Activated CD8-positive, alpha-beta T cell treated with anti-CD3 and anti-CD28 coated beads, Interleukin-2, amount 10 ng/mL, durations not matched to agents 7 days and 5 days (primary cell): ENCODE data around the gene SIAH1. TPM values are rescaled to one million over a fixed set of nuclear protein-coding genes. Genes with fewer than 3 reads are reported as not detected.
"Not testable (repeated sequence)": the region's sequence is repeated elsewhere in the genome, so short reads cannot be mapped to it uniquely, and the experiment has no call there.

Source experiments
- ATAC-seq: fragments of 150-1000 bp; cut with Tn5 transposase; one replicate; pipeline ENCODE4 v1.10.0; 2021; ENCODE audit warnings: moderate library complexity
- CTCF ChIA-PET: fragments of 350-600 bp; sonication (Branson Sonifier 250); formaldehyde crosslinking; loops from one replicate; lab custom pipeline; 2021; ENCODE audit warnings: antibody characterized with exemption; lab: Charles Lee
- POLR2A ChIA-PET: fragments of 350-600 bp; sonication (Branson Sonifier 250); formaldehyde crosslinking; loops from one replicate; lab custom pipeline; 2021; ENCODE audit warnings: antibody characterized with exemption; lab: Charles Lee
- DNase-seq: peaks from one replicate; pipeline ENCODE4 v3.0.0-alpha.2; 2020
- H3K27ac Mint-ChIP-seq: one replicate; pipeline ENCODE4 v1.8.0; 2021; ENCODE audit warnings: mild to moderate bottlenecking, mixed read lengths
- H3K27me3 Mint-ChIP-seq: one replicate; pipeline ENCODE4 v1.8.0; 2021; ENCODE audit warnings: low read depth, mixed read lengths
- H3K36me3 Mint-ChIP-seq: one replicate; pipeline ENCODE4 v1.8.0; 2021; ENCODE audit warnings: low read depth, mixed read lengths
- H3K4me1 Mint-ChIP-seq: one replicate; pipeline ENCODE4 v1.8.0; 2021; ENCODE audit warnings: low read depth, mixed read lengths
- H3K4me3 Mint-ChIP-seq: one replicate; pipeline ENCODE4 v1.8.0; 2021; ENCODE audit warnings: mild to moderate bottlenecking, mixed read lengths
- H3K9me3 Mint-ChIP-seq: one replicate; pipeline ENCODE4 v1.8.0; 2022; ENCODE audit warnings: mixed read lengths; ENCODE audit not compliant: insufficient read depth
- total RNA-seq, 2 experiments: library from RNA; stranded (reverse); gene quantifications; one replicate each; pipeline ENCODE4 v1.2.3, GENCODE V29; 2021

SIAH1 gene
- total RNA-seq, 2 experiments from 2014 or later: 14.9 to 15.6 TPM

- POLR2A ChIA-PET: interaction anchor here (0.6 kb wide), 1 partner anchor 20 kb away, joined by 5 read pairs; no protein-coding TSS in a partner anchor
- H3K9me3 Mint-ChIP-seq: no peaks in the 10 kb centered on the region
- ATAC-seq (no peak), DNase-seq (no peak)
- peaks cover 21% of the 10 kb centered on the region for H3K36me3 Mint-ChIP-seq
- peaks cover 10% of the 10 kb centered on the region for H3K4me1 Mint-ChIP-seq
- no peak overlapping the region for H3K27ac Mint-ChIP-seq
- H3K4me3 Mint-ChIP-seq: no peak overlapping the region
- CTCF ChIA-PET: interaction anchor here (1.0 to 1.9 kb wide), 2 partner anchors 9 to 296 kb away, joined by 4 read pairs; no protein-coding TSS in a partner anchor
- H3K27me3 Mint-ChIP-seq: no peaks in the 10 kb centered on the region
Measured at GRCh38 chr16:48326915-48327314, 58.3 kb downstream of the SIAH1 start.

- Mint-ChIP-seq H3K9me3 (no peaks in the 10 kb centered on the region), H3K27me3 (no peaks in the 10 kb centered on the region), H3K36me3 (peaks cover 17% of the 10 kb centered on the region), H3K27ac (no peak overlapping the region), H3K4me1 (peaks cover 13% of the 10 kb centered on the region), H3K4me3 (no peak overlapping the region)
- ChIA-PET POLR2A (no interaction called here), CTCF (interaction anchor here (1.2 kb wide), 1 partner anchor 306 kb away, joined by 5 read pairs; no protein-coding TSS in a partner anchor)
- no peak for ATAC-seq
- DNase-seq: no peak
Measured at GRCh38 chr16:48323783-48324775, 61.1 kb downstream of the SIAH1 start.

DNA sequence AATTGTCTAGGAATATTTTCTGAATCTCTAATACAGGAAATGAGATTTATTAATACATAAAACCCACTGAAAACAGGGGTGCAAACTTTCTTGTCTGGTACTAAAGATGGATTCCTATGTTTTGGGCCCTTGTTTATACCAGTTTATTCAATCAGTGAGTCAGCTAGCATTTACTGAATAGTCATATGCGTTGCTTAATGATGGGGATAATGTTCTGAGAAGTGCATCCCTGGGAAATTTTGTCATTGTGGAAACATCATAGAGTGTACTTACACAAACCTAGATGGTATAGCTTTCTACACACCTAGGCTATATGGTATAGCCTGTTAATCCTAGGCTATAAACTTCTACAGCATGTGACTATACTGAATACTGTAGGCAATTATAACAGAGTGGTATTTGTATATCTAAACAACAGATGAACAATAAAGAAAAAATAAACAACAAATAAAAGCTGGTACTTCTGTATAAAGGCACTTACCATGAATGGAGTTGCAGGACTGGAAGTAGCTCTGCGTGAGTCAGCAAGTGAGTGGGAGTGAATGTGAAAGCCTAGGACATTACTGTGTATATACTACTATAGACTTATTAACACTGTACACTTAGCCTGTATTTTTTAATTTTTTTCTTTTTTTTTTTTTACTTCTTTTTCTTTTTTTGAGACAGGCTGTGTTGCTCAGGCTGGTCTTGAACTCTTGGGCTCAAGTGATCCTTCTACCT lies 63.7 kb downstream of the SIAH1 start:
- ChIA-PET CTCF (interaction anchor here (1.1 to 2.6 kb wide), 2 partner anchors 44 to 302 kb away, joined by 3 to 8 read pairs; no protein-coding TSS in a partner anchor), POLR2A (no interaction called here)
- H3K27ac Mint-ChIP-seq: no peak overlapping the region
- no peak overlapping the region for H3K4me3 Mint-ChIP-seq
- DNase-seq (no peak), ATAC-seq (no peak)
- no peaks in the 10 kb centered on the region for H3K9me3 Mint-ChIP-seq
- peaks cover 28% of the 10 kb centered on the region for H3K36me3 Mint-ChIP-seq
- H3K27me3 Mint-ChIP-seq: no peaks in the 10 kb centered on the region
- peaks cover 39% of the 10 kb centered on the region for H3K4me1 Mint-ChIP-seq

DNA sequence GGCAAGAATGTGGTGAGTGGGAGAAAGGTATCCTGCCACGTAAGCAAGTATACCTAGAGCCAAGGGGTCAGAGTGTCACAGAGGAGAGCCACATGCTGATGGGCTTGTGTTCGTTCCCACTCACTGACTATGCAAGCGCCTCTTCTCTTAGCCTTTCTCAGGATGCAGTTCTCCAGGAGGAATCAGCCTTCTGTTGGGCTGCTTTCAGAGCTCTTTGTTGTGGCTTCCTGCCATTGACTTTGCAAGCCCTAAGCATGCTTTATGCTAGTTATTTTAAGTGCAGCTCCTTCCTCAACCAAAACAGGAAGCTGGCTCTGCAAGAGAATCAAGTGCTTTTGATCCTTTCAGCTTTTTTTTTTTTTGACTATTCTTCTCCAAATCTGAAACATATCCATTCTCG lies 66.6 kb downstream of the SIAH1 start:
- peaks cover 33% of the 10 kb centered on the region for H3K4me1 Mint-ChIP-seq
- DNase-seq: peak; percentile 61
- ChIA-PET POLR2A (interaction anchor here (0.6 to 0.7 kb wide), 2 partner anchors 137 to 209 kb away, joined by 3 to 8 read pairs; no protein-coding TSS in a partner anchor), CTCF (interaction anchor here (1.2 to 2.8 kb wide), 3 partner anchors 10 to 312 kb away, joined by 3 to 12 read pairs (median 8); no protein-coding TSS in a partner anchor)
- H3K27ac Mint-ChIP-seq: peak overlapping the region; percentile 85
- H3K9me3 Mint-ChIP-seq: peaks cover under 1% of the 10 kb centered on the region
- peak overlapping the region; percentile 56 for H3K4me3 Mint-ChIP-seq
- peaks cover 40% of the 10 kb centered on the region for H3K36me3 Mint-ChIP-seq
- no peaks in the 10 kb centered on the region for H3K27me3 Mint-ChIP-seq
- ATAC-seq: peak; percentile 90

DNA sequence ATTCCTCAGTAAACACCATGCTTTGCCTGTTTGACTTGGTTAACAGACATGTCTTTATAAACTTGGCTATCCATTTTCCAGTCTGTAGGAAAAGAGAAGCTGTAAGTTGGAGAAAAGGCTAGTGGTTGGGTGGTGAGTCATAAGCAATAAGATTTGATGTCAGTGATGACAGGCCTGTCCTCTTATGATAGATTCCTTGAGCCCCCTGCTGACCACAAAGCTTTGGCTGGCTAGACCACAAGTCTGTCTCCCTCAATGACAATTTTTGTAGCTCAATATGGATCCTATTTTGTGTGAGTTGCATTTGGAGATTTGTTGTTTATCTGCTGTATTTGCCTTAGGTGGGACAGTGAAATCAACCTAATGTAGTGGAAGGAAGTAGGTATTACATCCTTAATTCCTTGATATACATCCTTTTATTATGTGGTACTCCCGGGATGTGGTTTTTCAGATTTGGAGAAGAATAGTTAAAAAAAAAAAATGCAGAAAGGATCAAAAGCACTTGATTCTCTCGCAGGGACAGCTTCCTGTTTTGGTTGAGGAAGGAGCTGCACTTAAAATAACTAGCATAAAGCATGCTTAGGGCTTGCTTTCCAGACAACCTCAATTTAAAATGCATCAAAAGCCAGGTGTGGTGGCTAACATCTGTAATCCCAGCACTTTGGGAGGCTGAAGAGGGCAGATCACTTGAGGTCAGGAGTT lies 67.4 kb downstream of the SIAH1 start:
- H3K4me1 Mint-ChIP-seq: peaks cover 33% of the 10 kb centered on the region
- CTCF ChIA-PET: interaction anchor here (0.9 to 2.8 kb wide), 5 partner anchors 8 to 313 kb away, joined by 3 to 12 read pairs (median 4); no protein-coding TSS in a partner anchor
- peak overlapping the region; percentile 75 for H3K27ac Mint-ChIP-seq
- peaks cover 10% of the 10 kb centered on the region for H3K9me3 Mint-ChIP-seq
- peak; percentile 36 for DNase-seq
- peaks cover 45% of the 10 kb centered on the region for H3K36me3 Mint-ChIP-seq
- POLR2A ChIA-PET: interaction anchor here (0.7 kb wide), 1 partner anchor 136 kb away, joined by 8 read pairs; no protein-coding TSS in a partner anchor
- no peaks in the 10 kb centered on the region for H3K27me3 Mint-ChIP-seq
- H3K4me3 Mint-ChIP-seq: peak overlapping the region; percentile 7
- ATAC-seq: peak; percentile 9

- DNase-seq (no peak), ATAC-seq (no peak)
- peaks cover 16% of the 10 kb centered on the region for H3K9me3 Mint-ChIP-seq
- no peak overlapping the region for H3K27ac Mint-ChIP-seq
- H3K27me3 Mint-ChIP-seq: no peaks in the 10 kb centered on the region
- peaks cover 33% of the 10 kb centered on the region for H3K4me1 Mint-ChIP-seq
- H3K36me3 Mint-ChIP-seq: peaks cover 50% of the 10 kb centered on the region
- CTCF ChIA-PET: interaction anchor here (0.9 to 2.8 kb wide), 3 partner anchors 9 to 313 kb away, joined by 3 to 12 read pairs (median 4); no protein-coding TSS in a partner anchor
- no peak overlapping the region for H3K4me3 Mint-ChIP-seq
- POLR2A ChIA-PET: no interaction called here
Measured at GRCh38 chr16:48317026-48317425, 68.2 kb downstream of the SIAH1 start.

- CTCF ChIA-PET: interaction anchor here (1.6 kb wide), 1 partner anchor 316 kb away, joined by 4 read pairs; no protein-coding TSS in a partner anchor
- ATAC-seq, POLR2A ChIA-PET, H3K27ac Mint-ChIP-seq, H3K27me3 Mint-ChIP-seq, DNase-seq, H3K4me3 Mint-ChIP-seq: not testable (repeated sequence)
- H3K9me3 Mint-ChIP-seq: peaks cover 39% of the 10 kb centered on the region
- H3K4me1 Mint-ChIP-seq: peaks cover 24% of the 10 kb centered on the region
- peaks cover 79% of the 10 kb centered on the region for H3K36me3 Mint-ChIP-seq
Measured at GRCh38 chr16:48313905-48314304, 71.3 kb downstream of the SIAH1 start.

GRCh38 chr16:48310908-48311641 lies 74.1 kb downstream of the SIAH1 start:
- ATAC-seq (no peak), DNase-seq (no peak)
- Mint-ChIP-seq H3K4me3 (no peak overlapping the region), H3K4me1 (no peaks in the 10 kb centered on the region), H3K27ac (no peak overlapping the region), H3K36me3 (peaks cover 84% of the 10 kb centered on the region), H3K27me3 (no peaks in the 10 kb centered on the region), H3K9me3 (peaks cover 43% of the 10 kb centered on the region)
- POLR2A ChIA-PET: no interaction called here
- CTCF ChIA-PET: interaction anchor here (1.3 kb wide), 1 partner anchor 12 kb away, joined by 4 read pairs; no protein-coding TSS in a partner anchor
